Hypothalamus (tissue), 51 donors: ENCODE results near the gene MAP4.

ENCODE experiments used
- DNase-seq, 51 donors: peaks; one replicate each; lab custom pipeline; 2025; lab: John Stamatoyannopoulos, UW

The MAP4 gene

GRCh38 chr3:47976135-47976732 lies 40.0 kb downstream of the MAP4 start:
- no peak for DNase-seq

GRCh38 chr3:47974974-47975470 lies 41.2 kb downstream of the MAP4 start:
- DNase-seq, result no peak

DNA sequence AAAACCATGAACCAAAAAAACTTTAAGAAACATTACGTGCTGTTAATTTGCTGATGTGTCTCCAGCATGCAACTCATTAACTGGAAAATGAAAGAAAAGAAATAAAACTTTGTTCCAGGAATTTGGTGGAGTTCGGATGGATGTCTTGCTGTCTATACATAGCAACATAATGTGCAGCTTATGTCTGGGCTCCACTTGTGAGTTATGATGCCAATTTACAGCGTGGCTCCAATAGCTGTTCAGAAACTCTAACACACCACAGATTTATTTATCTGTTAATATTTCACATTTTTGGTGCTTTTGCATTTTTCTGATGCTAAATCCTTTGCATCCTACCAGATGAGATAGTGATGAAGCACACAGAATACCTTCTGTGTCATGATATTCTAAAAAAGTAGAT lies 45.1 kb downstream of the MAP4 start:
- no peak for DNase-seq

GRCh38 chr3:47964740-47965139 lies 51.5 kb downstream of the MAP4 start:
- no peak for DNase-seq

- peak in 3 of 51 donors; percentile 2 to 43 (median 5) for DNase-seq
Measured at GRCh38 chr3:47961815-47962606, 54.2 kb downstream of the MAP4 start.

- no peak for DNase-seq
Measured at GRCh38 chr3:47961036-47961435, 55.2 kb downstream of the MAP4 start.

DNA sequence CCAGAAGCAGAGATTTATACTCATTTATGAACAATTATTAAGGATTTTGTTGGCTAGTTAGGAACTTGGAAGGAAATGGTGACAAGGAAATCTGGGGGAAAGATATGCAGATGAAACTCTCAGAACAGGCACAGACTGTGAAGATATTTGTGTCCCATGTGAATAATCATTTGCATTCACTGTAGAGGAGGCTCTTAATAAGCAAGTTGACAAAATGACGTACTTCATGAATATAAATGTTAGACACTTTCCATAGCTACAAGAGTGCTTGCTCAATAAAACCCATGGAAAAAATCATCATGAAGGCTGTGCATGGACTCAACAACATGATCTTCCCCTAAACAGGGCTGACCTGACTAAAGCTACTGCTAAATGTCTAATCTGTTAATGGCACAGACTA lies 59.7 kb downstream of the MAP4 start:
- no peak for DNase-seq

DNA sequence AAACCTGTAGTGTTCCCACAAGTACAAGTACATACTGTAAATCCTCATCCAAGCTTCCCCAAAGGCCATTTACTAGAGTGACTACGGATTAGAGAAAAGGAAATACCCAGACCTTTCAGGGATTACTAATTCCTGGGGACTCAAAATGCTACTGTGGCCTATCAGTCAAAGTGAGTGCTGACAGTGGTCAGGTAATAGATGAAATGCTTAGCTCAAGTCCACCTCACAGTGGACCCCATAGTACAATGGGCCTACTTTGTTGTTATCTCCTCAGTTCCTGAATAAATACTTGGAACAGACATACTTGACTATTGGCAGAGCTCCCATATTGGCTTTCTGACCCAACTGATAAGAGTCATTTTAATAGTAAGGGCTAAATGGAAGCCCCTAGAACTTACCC lies 61.6 kb downstream of the MAP4 start:
- no peak for DNase-seq

- DNase-seq, result no peak
Measured at GRCh38 chr3:47950453-47951169, 65.6 kb downstream of the MAP4 start.

DNA sequence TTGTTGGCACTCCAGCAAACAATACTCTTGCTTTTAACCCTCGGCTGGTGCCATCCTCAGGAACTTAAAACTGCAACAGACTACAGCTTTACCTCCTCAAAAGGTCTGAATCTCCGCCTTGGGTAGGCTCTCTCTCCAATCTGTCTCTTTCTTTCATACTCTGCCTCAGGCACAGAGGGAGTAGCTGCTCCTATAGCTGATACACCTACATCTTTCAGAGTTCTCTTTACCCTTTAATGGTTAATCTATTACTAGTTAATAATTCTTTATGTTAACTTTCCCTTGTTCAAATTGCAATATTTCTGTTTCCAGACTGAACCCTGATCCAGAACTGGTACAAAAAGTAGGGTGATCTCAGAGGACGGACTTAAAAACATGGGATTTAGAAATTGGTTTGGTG lies 66.2 kb downstream of the MAP4 start:
- DNase-seq, result no peak

GRCh38 chr3:47940232-47940631 lies 76.0 kb downstream of the MAP4 start:
- no peak for DNase-seq

DNA sequence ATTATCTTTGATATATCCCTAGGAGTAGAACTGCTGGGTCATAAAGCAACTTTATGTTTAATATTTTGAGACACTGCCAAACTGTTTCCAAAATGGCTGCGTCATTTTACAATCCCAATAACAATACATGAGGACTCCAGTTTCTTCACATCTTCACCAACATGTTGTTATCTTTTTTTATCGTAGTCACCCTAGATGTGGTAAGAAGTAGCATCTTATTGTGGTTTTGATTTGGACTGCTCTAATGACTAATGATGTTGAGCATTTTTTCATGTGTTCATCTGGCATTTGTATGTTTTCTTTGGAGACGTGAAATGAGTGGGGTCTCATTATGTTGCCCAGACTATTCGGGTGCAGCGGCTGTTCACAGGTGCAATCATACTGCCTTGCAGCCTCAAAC lies 83.8 kb downstream of the MAP4 start:
- DNase-seq, result no peak

DNA sequence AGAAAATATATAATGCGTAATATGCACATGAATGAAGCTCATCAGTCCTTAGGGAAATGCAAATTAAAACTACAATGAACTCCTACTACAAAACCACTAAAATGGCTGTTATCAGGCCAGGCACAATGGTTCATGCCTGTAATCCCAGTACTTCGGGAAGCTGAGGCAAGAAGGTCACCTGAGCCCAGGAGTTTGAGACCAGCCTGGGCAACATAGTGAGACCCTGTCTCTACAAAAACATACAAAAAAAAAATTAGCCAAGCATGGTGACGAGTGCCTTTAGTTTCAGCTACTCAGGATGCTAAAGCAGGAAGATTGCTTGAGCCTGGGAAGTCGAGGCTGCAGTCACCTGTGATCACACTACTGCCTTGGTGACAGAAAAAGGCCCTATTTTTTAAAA lies 85.2 kb downstream of the MAP4 start:
- DNase-seq, result no peak

- no peak for DNase-seq
Measured at GRCh38 chr3:47916696-47917095, 99.5 kb downstream of the MAP4 start.

DNA sequence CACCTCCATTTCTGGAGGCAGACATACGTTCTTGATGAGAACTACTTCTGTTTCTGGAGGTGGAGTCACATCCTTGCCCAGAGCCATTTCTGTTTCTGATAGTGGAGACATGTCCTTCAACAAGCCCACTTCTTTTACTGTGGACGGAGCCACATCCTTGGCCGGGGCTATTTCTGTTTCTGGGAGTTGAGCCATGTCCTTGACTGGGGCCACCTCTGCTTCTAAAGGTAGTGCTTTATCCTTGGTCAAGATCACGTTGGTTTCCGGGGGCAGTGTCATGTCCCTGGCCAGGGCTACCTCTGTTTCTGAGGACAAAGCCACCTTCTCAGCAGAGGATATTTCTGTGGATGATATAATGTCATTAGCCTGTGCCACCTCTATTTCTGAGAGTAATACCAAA lies 100.0 kb downstream of the MAP4 start:
- DNase-seq, result no peak

- DNase-seq, result no peak
Measured at GRCh38 chr3:47912006-47912504, 104.2 kb downstream of the MAP4 start.

GRCh38 chr3:47910777-47911440 lies 105.3 kb downstream of the MAP4 start:
- peak in 4 of 51 donors; percentile 4 to 67 (median 24) for DNase-seq

DNA sequence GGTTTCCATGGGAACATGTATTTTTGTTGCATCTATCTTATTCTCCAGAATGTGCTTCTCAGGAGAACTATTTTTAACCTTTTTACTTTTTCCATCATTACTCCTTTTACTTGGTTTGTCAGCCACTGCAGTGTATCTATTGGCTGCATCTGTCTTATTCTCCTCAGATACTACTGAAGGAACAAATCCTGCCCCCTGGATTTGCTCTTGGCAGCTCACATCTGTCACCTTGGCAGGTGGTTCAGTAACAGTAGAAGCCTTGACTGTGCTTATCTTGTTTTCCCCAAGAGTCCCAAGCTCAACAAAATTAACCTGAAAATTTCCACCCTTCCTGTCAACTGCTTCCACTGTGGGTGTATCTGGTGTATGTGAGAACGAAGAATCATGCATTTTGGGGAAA lies 106.0 kb downstream of the MAP4 start:
- peak in 1 of 51 donors; percentile 30 for DNase-seq

DNA sequence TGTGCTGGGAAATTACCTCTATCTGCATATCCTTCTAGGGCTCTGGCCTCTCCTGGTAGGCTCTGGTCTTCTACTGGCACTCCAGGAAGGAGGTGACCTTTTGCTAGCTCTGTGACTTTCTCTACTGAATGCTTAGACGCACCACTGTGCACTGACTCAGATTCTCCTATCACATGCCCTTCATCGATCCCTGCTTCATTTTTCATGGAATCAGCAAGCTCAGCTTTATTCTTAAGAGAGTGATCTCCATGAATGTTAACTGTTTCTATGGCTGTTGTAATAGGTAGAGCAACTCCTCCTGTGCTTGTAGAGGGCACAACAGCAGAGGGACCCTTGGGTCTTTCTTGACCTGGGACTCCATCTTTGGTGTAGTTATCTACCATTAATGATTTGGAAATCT lies 106.6 kb downstream of the MAP4 start:
- DNase-seq, result peak in 1 of 51 donors; percentile 17

GRCh38 chr3:47908744-47909143 lies 107.5 kb downstream of the MAP4 start:
- no peak for DNase-seq

GRCh38 chr3:47907784-47908183 lies 108.4 kb downstream of the MAP4 start:
- DNase-seq, result no peak
